GM19455 (cell line): Measurements from ENCODE around the gene ETNK2.

ENCODE experiments used
- ATAC-seq: cut with Tn5 transposase; IDR thresholded peaks from one replicate; pipeline ENCODE4 v1.9.1; 2021; ENCODE audit not compliant: unreplicated experiment

The ETNK2 gene

DNA sequence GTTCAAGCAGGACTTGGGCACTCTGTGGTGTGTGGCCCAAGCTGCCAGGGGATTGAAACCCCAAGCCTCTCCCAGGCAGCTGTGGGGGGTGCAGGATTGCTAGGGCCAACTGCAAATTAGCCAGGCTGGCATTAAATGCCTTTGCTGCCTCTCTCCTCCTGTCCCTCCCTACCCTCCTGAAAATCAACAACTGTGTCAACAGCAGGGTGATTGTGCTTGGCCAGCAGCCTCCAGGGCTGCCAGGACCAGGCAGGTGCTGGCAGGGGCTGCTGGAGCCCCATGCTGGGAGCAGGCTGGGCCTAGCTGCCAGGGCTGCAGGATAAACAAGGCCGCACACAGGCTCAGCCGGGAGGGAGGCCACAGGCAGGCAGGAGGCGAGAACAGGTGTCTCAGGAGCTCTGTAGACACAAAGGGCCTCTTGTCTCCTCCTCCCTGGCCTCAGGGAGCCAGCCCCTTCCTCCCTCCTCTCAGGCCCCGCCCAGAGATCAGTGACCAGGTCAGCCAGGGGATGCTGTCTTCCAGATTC is 67.5 kb downstream of the ETNK2 start:
- no peak for ATAC-seq

DNA sequence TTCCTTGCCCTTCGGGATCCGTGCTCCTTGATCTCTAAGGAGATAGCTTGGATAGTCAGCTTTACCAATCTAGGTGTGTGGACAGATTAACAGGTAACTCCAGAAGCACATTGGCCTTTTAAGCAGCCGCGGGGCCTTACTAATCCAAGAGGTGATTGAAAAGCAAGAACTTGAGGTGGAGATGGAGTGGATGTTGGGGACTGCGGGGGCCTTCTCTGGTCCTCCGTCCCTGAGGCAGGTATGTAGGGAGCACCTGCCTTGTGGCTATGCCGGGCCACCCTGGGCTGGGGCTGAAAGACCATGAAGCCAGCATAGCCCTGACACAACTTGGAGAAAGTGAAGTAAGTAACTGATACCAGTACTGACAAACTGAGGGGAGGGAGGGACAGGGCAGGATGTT is 68.4 kb downstream of the ETNK2 start:
- ATAC-seq: no peak

DNA sequence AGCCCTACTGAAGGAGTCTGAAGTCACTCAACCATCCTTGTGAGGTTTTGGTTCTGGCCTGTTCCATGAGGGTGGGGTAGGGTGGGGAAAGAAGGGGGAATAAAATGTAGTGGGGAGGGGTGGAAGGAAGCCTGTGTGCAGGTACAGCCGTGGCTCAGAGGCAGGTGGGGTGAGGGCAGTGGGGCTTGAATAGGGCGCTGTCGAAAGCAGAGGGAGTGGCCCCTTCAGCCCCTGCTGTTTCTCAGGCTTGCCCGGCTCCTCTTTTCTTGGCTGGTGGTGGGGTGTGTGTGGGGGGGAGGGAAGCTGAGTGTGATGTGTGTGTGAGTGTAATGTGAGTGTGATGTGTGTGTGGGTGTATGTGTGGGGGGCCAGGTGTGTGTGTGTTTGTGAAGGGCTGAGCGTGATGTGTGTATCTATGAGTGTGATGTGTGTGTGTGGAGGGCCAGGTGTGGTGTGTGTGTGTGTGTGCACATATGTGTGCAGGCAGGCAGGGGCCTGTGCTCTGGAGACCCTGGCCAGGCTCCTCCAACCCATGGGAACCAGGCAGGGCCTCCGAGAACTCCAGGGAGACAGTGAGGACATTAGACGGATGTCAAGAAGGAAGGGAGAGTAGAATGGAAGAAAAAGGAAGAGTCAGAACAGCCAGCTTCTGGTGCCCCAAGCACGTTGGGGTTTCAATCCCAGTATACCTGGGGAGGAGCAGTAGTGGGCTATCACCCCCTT is 69.9 kb downstream of the ETNK2 start:
- ATAC-seq: no peak

DNA sequence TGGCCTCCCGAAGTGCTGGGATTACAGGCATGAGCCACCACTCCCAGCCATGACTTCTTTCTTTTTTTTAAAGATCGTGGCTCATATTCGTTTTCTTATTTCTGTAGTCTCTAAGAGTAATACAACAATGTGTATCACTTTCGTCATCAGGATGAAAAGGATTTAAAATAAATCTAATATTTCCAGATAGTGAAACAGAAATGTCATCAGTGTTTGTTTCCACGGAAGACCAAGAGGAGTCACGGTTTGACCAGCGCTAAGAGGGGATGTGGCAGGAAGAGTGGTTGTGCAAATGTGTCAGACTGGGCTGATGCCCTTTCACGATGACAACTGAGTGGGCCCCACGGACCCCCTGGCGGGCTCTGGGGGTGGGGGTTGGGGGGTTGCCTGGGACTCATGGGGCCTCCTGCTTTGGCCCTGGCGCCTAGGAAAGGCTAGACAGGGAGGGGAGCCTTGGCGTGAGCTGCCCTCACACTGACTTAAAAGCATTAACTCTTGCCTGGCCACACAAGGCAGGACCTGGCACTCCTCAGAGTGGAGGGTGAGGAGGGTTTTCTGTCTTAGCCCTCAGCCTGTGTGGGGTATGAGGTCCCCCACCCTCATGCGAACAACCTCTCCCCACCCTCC is 70.6 kb downstream of the ETNK2 start:
- no peak for ATAC-seq
